ENCODE results near the gene SYNGR2. TPM values are rescaled to one million over a fixed set of nuclear protein-coding genes. Genes with fewer than 3 reads are reported as not detected.

Gene SYNGR2
- total and polyA plus RNA-seq, 9 of the 15 experiments (the other 6 are each of a cell fraction or from before 2014, with no cell fraction given), result 1.4 to 173 (median 87.8) TPM

GRCh38 chr17:78176548-78177025 is 8.2 kb downstream of the SYNGR2 start (continued):
- TF ChIP-seq EHMT2 (IDR thresholded peaks at IDR 0.05) (no peak), FOXK2 (conservative IDR thresholded peaks at IDR 0.05 in 1 of 2, IDR thresholded peaks at IDR 0.05 in 1 of 2; ENCODE audit: low read depth in 2 of 2) (no peak), POLR2B (IDR thresholded peaks at IDR 0.05; ENCODE audit: low read depth, partially characterized antibody) (peak; percentile 44), MEIS2 (IDR thresholded peaks at IDR 0.05; ENCODE audit: partially characterized antibody) (no peak), FOXK1 (CRISPR knock-in tag; IDR thresholded peaks at IDR 0.05; ENCODE audit: borderline replicate concordance) (no peak), ZSCAN29 (IDR thresholded peaks at IDR 0.05) (no peak), RFX5 (IDR thresholded peaks at IDR 0.05; ENCODE audit: low read depth, low read length) (no peak), RBM34 (IDR thresholded peaks at IDR 0.05; ENCODE audit: borderline replicate concordance, insufficient read depth, low read length) (no peak), ZNF507 (tag; conservative IDR thresholded peaks at IDR 0.05) (no peak), SETDB1 (IDR thresholded peaks at IDR 0.05; ENCODE audit: low read length) (no peak), FOS (IDR thresholded peaks at IDR 0.05; ENCODE audit: extremely low read depth, insufficient read length) (no peak), ARID1B (IDR thresholded peaks at IDR 0.05) (no peak), MEF2D (tag; conservative IDR thresholded peaks at IDR 0.05; ENCODE audit: low read depth) (no peak), ETV5 (CRISPR knock-in tag; IDR thresholded peaks at IDR 0.05; ENCODE audit: low read depth) (peak; percentile 46; the same call in 1 of the 2 replicates), KLF13 (tag; IDR thresholded peaks at IDR 0.05; ENCODE audit: borderline replicate concordance, low read depth) (no peak), GMEB1 (CRISPR knock-in tag; IDR thresholded peaks at IDR 0.05) (no peak), DACH1 (IDR thresholded peaks at IDR 0.05; ENCODE audit: partially characterized antibody) (no peak), VEZF1 (CRISPR knock-in tag; IDR thresholded peaks at IDR 0.05) (peak; percentile 31; the same call in 1 of the 2 replicates), REST (IDR thresholded peaks at IDR 0.05; ENCODE audit: borderline replicate concordance) (peak; percentile 83), REST (CRISPR knock-in tag; IDR thresholded peaks at IDR 0.05; ENCODE audit: low read depth) (no peak)

Measured in K562 (cell line).